ENCODE results near the gene CXorf58. TPM values are rescaled to one million over a fixed set of nuclear protein-coding genes. Genes with fewer than 3 reads are reported as not detected.

The CXorf58 gene
- total RNA-seq, 1 donor from 2014 or later: not detected

DNA sequence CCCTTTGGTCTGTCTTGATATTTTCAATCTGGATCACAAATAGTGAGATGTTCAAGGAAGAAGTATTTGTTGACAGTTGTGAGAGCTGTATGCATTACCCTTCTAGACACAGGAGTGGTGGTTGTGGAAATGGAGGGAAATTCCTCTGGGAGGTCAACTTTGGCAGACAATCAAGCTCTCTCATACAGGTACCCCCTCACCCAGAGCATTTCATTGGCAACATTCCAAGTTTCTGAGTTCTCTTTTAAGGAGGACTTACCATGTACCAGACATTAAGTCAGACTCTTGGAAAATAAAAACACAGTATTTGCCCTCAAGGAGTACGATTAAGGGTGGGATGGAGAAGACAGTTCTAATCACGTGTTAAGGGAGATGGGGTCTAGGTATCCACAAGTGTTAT lies 73.9 kb downstream of the CXorf58 start:
- H3K9ac ChIP-seq (ENCODE audit: low read length): no peak overlapping the region
- no peak overlapping the region for H3K27ac ChIP-seq (ENCODE audit: low read depth, low read length)
- FAIRE-seq: no peak
- no peaks in the 10 kb centered on the region for H3K9me3 ChIP-seq (ENCODE audit: insufficient read depth, low read depth, low read length)
- H3K4me3 ChIP-seq (ENCODE audit: insufficient read depth, low read depth, low read length): no peak overlapping the region
- Mint-ChIP-seq H3K36me3 (ENCODE audit: low read depth, unreplicated experiment) (no peaks in the 10 kb centered on the region), H3K4me1 (ENCODE audit: low read depth, unreplicated experiment) (no peaks in the 10 kb centered on the region), H3K9me3 (ENCODE audit: unreplicated experiment) (no peaks in the 10 kb centered on the region), H3K4me3 (ENCODE audit: unreplicated experiment) (no peak overlapping the region), H3K27me3 (ENCODE audit: low read depth, unreplicated experiment) (no peaks in the 10 kb centered on the region), H3K27ac (ENCODE audit: unreplicated experiment) (no peak overlapping the region)
- no peak overlapping the region for H3K4me2 ChIP-seq (ENCODE audit: low read length)
- no peaks in the 10 kb centered on the region for H3K36me3 ChIP-seq (ENCODE audit: insufficient read depth, low read length)
- TF ChIP-seq, protein P1, sequence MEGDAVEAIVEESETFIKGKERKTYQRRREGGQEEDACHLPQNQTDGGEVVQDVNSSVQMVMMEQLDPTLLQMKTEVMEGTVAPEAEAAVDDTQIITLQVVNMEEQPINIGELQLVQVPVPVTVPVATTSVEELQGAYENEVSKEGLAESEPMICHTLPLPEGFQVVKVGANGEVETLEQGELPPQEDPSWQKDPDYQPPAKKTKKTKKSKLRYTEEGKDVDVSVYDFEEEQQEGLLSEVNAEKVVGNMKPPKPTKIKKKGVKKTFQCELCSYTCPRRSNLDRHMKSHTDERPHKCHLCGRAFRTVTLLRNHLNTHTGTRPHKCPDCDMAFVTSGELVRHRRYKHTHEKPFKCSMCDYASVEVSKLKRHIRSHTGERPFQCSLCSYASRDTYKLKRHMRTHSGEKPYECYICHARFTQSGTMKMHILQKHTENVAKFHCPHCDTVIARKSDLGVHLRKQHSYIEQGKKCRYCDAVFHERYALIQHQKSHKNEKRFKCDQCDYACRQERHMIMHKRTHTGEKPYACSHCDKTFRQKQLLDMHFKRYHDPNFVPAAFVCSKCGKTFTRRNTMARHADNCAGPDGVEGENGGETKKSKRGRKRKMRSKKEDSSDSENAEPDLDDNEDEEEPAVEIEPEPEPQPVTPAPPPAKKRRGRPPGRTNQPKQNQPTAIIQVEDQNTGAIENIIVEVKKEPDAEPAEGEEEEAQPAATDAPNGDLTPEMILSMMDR (IDR thresholded peaks at IDR 0.05; ENCODE audit: insufficient read depth, low read depth, low read length): no peak
- TF ChIP-seq EZH2 (IDR thresholded peaks at IDR 0.05; ENCODE audit: insufficient read depth, low read length): no peak
- peaks cover 4% of the 10 kb centered on the region for H3K4me1 ChIP-seq (ENCODE audit: insufficient read depth, low read length)
- H4K20me1 ChIP-seq (ENCODE audit: insufficient read depth, low read length): peaks cover 5% of the 10 kb centered on the region
- H3K27me3 ChIP-seq (ENCODE audit: insufficient read depth, low read length): no peaks in the 10 kb centered on the region
- no peak for DNase-seq (ENCODE audit: low read depth)
- H3K79me2 ChIP-seq (ENCODE audit: insufficient read depth, low read length): no peaks in the 10 kb centered on the region
- H2AFZ ChIP-seq (ENCODE audit: low read depth, low read length): no peak overlapping the region

DNA sequence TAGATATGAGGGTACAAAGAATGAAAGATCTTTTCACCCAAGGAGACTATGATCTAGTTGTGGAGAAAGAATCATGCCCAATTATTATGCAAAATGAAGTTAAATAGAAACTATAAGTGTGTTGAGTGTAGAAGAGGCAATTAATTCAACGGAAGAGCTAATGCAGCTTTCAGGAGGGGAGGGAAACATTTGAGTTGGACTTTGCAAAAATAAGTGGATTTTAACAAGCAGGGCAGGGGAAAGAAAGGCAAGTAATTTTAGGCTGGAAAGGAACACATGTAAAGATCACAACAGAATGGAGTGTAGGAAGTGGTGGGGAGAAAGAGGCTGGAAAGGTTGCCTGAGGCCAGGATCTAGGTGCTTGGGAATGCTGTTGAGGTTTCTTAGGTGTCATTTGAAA lies 75.1 kb downstream of the CXorf58 start:
- TF ChIP-seq EZH2 (IDR thresholded peaks at IDR 0.05; ENCODE audit: insufficient read depth, low read length): no peak
- TF ChIP-seq, protein P1 (IDR thresholded peaks at IDR 0.05; ENCODE audit: insufficient read depth, low read depth, low read length): no peak
- Histone ChIP-seq H3K27me3 (ENCODE audit: insufficient read depth, low read length) (no peaks in the 10 kb centered on the region), H3K4me2 (ENCODE audit: low read length) (no peak overlapping the region), H3K27ac (ENCODE audit: low read depth, low read length) (no peak overlapping the region), H3K9ac (ENCODE audit: low read length) (no peak overlapping the region), H3K36me3 (ENCODE audit: insufficient read depth, low read length) (peaks cover 1% of the 10 kb centered on the region), H4K20me1 (ENCODE audit: insufficient read depth, low read length) (peaks cover 5% of the 10 kb centered on the region), H3K79me2 (ENCODE audit: insufficient read depth, low read length) (no peaks in the 10 kb centered on the region), H3K9me3 (ENCODE audit: insufficient read depth, low read depth, low read length) (no peaks in the 10 kb centered on the region), H2AFZ (ENCODE audit: low read depth, low read length) (no peak overlapping the region), H3K4me1 (ENCODE audit: insufficient read depth, low read length) (peaks cover 4% of the 10 kb centered on the region), H3K4me3 (ENCODE audit: insufficient read depth, low read depth, low read length) (no peak overlapping the region)
- H3K9me3 Mint-ChIP-seq (ENCODE audit: unreplicated experiment): no peaks in the 10 kb centered on the region
- no peaks in the 10 kb centered on the region for H3K27me3 Mint-ChIP-seq (ENCODE audit: low read depth, unreplicated experiment)
- FAIRE-seq: no peak
- H3K27ac Mint-ChIP-seq (ENCODE audit: unreplicated experiment): no peak overlapping the region
- peak overlapping the region; percentile 57 for H3K4me3 Mint-ChIP-seq (ENCODE audit: unreplicated experiment)
- H3K36me3 Mint-ChIP-seq (ENCODE audit: low read depth, unreplicated experiment): no peaks in the 10 kb centered on the region
- no peaks in the 10 kb centered on the region for H3K4me1 Mint-ChIP-seq (ENCODE audit: low read depth, unreplicated experiment)
- DNase-seq (ENCODE audit: low read depth): no peak

Other genes starting within 250 kb of the CXorf58 start
- 221 and 244 TPM in 2 replicates for gene PRDX4, start 240.5 kb upstream of the CXorf58 start, total RNA-seq
- gene ACOT9, start 164.7 kb upstream of the CXorf58 start, total RNA-seq: 55.7 and 59.6 TPM in 2 replicates
- gene SAT1, start 124.8 kb upstream of the CXorf58 start, total RNA-seq: 202 and 224 TPM in 2 replicates
- gene APOO, start 68 bp upstream of the CXorf58 start, total RNA-seq: 26.5 and 34.6 TPM in 2 replicates
- gene KLHL15, start 119.2 kb downstream of the CXorf58 start, total RNA-seq: 6.5 and 7.5 TPM in 2 replicates
- gene EIF2S3, start 146.9 kb downstream of the CXorf58 start, total RNA-seq: 203 and 216 TPM in 2 replicates
- gene ZFX, start 241.7 kb downstream of the CXorf58 start, total RNA-seq: 35.7 and 40.9 TPM in 2 replicates